ENCODE data around the gene JAK2.

Gene JAK2

GRCh38 chr9:5008202-5008601, 23.1 kb downstream of the JAK2 start:
- Histone ChIP-seq H3K27me3 (ENCODE audit: insufficient read depth, poor library complexity, severe bottlenecking) (no peaks in the 10 kb centered on the region), H3K4me3 (replicated peaks; ENCODE audit: insufficient read depth, low read length) (no peak overlapping the region), H3K27ac (replicated peaks) (no peak overlapping the region)
- DNase-seq (ENCODE audit: low read depth in 1 of 2, low spot score in 1 of 2) = no peak
- TF ChIP-seq CTCF (IDR thresholded peaks at IDR 0.05; ENCODE audit: insufficient read depth, low read length) (no peak), GABPA (IDR thresholded peaks at IDR 0.05; ENCODE audit: low read depth) (no peak), REST (IDR thresholded peaks at IDR 0.05; ENCODE audit: insufficient replicate concordance, low read depth) (no peak), SPI1 (IDR thresholded peaks at IDR 0.05; ENCODE audit: borderline replicate concordance, low read depth) (no peak), POLR2AphosphoS5 (IDR thresholded peaks at IDR 0.05; ENCODE audit: low read depth) (no peak)

- no peak for DNase-seq (ENCODE audit: low read depth in 1 of 2, low spot score in 1 of 2)
- Histone ChIP-seq H3K27me3 (ENCODE audit: insufficient read depth, poor library complexity, severe bottlenecking) (no peaks in the 10 kb centered on the region), H3K27ac (replicated peaks) (no peak overlapping the region), H3K4me3 (replicated peaks; ENCODE audit: insufficient read depth, low read length) (no peak overlapping the region)
- TF ChIP-seq POLR2AphosphoS5 (IDR thresholded peaks at IDR 0.05; ENCODE audit: low read depth) (no peak), SPI1 (IDR thresholded peaks at IDR 0.05; ENCODE audit: borderline replicate concordance, low read depth) (no peak), GABPA (IDR thresholded peaks at IDR 0.05; ENCODE audit: low read depth) (no peak), REST (IDR thresholded peaks at IDR 0.05; ENCODE audit: insufficient replicate concordance, low read depth) (no peak), CTCF (IDR thresholded peaks at IDR 0.05; ENCODE audit: insufficient read depth, low read length) (no peak)
These were observed 28.3 kb downstream of the JAK2 start for GRCh38 chr9:5013374-5013773.

- Histone ChIP-seq H3K4me3 (replicated peaks; ENCODE audit: insufficient read depth, low read length) (no peak overlapping the region), H3K27me3 (ENCODE audit: insufficient read depth, poor library complexity, severe bottlenecking) (no peaks in the 10 kb centered on the region), H3K27ac (replicated peaks) (no peak overlapping the region)
- no peak for DNase-seq (ENCODE audit: low read depth in 1 of 2, low spot score in 1 of 2)
- TF ChIP-seq GABPA (IDR thresholded peaks at IDR 0.05; ENCODE audit: low read depth) (no peak), SPI1 (IDR thresholded peaks at IDR 0.05; ENCODE audit: borderline replicate concordance, low read depth) (no peak), REST (IDR thresholded peaks at IDR 0.05; ENCODE audit: insufficient replicate concordance, low read depth) (no peak), CTCF (IDR thresholded peaks at IDR 0.05; ENCODE audit: insufficient read depth, low read length) (no peak), POLR2AphosphoS5 (IDR thresholded peaks at IDR 0.05; ENCODE audit: low read depth) (no peak)
These were observed 30.9 kb downstream of the JAK2 start for GRCh38 chr9:5015934-5016333.
